GM23338 (cell line): ENCODE results near the gene GRK4. TPM values are rescaled to one million over a fixed set of nuclear protein-coding genes. Genes with fewer than 3 reads are reported as not detected.
A peak's percentile ranks its signal among the peaks of the same experiment; 100 is the strongest.

Experiments used
- ATAC-seq: fragments of 200-7000 bp; cut with Tn5 transposase; 3 replicates; pipeline ENCODE4 v1.9.1; 2020
- DNase-seq: peaks from one replicate; pipeline ENCODE4 v3.0.0-alpha.2; 2015; ENCODE audit warnings: low spot score
- H2AFZ ChIP-seq: fragments of 200-600 bp; sonication (generic); 2 replicates; pipeline ENCODE4 v1.8.0; 2016; ENCODE audit warnings: antibody characterized with exemption, mild to moderate bottlenecking, moderate library complexity
- H3F3A ChIP-seq: fragments of 200-600 bp; sonication (generic); replicated peaks from 2 replicates; pipeline ENCODE4 v1.8.0; 2017; ENCODE audit warnings: antibody characterized with exemption, mixed run types, low read depth
- H3K27ac ChIP-seq: fragments of 200-600 bp; sonication (generic); 2 replicates; pipeline ENCODE4 v1.6.1; 2016; ENCODE audit warnings: low read depth
- H3K27me3 ChIP-seq: fragments of 200-600 bp; sonication (generic); 2 replicates; pipeline ENCODE4 v1.8.0; 2016; ENCODE audit warnings: mild to moderate bottlenecking, mixed run types, moderate library complexity; ENCODE audit not compliant: insufficient read depth
- H3K36me3 ChIP-seq: fragments of 200-600 bp; sonication (generic); 2 replicates; pipeline ENCODE4 v1.8.0; 2016; ENCODE audit warnings: mild to moderate bottlenecking; ENCODE audit not compliant: insufficient read depth
- H3K4me1 ChIP-seq: fragments of 200-600 bp; sonication (generic); 2 replicates; pipeline ENCODE4 v1.8.0; 2016; ENCODE audit warnings: mild to moderate bottlenecking, moderate library complexity; ENCODE audit not compliant: insufficient read depth
- H3K4me2 ChIP-seq: fragments of 200-600 bp; sonication (generic); 2 replicates; pipeline ENCODE4 v1.7.1; 2017; ENCODE audit warnings: mixed run types
- H3K4me3 ChIP-seq: fragments of 200-600 bp; sonication (generic); 2 replicates; pipeline ENCODE4 v1.6.1; 2016; ENCODE audit warnings: mixed run types
- H3K79me2 ChIP-seq: fragments of 200-600 bp; sonication (generic); replicated peaks from 2 replicates; pipeline ENCODE4 v1.8.0; 2017; ENCODE audit warnings: mild to moderate bottlenecking; ENCODE audit not compliant: insufficient read depth
- H3K9me2 ChIP-seq: fragments of 200-600 bp; sonication (generic); 2 replicates; pipeline ENCODE4 v1.8.0; 2017; ENCODE audit not compliant: insufficient read depth
- H4K20me1 ChIP-seq: fragments of 200-600 bp; sonication (generic); replicated peaks from 2 replicates; pipeline ENCODE4 v1.8.0; 2017; ENCODE audit warnings: mild to moderate bottlenecking; ENCODE audit not compliant: insufficient read depth
- H3K27ac Mint-ChIP-seq: 2 replicates; pipeline ENCODE4 v1.8.0; 2020; ENCODE audit warnings: inconsistent platforms, mild to moderate bottlenecking, moderate library complexity, mixed read lengths
- H3K27me3 Mint-ChIP-seq: 3 replicates; pipeline ENCODE4 v1.8.0; 2022; ENCODE audit warnings: low read depth, mild to moderate bottlenecking, moderate library complexity, mixed read lengths, inconsistent platforms; ENCODE audit not compliant: insufficient read depth, poor library complexity
- H3K36me3 Mint-ChIP-seq: 3 replicates; pipeline ENCODE4 v1.8.0; 2021; ENCODE audit warnings: low read depth, mild to moderate bottlenecking, inconsistent platforms, moderate library complexity, mixed read lengths
- H3K4me1 Mint-ChIP-seq: 3 replicates; pipeline ENCODE4 v1.8.0; 2020; ENCODE audit warnings: mild to moderate bottlenecking, inconsistent platforms, mixed read lengths
- H3K4me3 Mint-ChIP-seq: 3 replicates; pipeline ENCODE4 v1.8.0; 2021; ENCODE audit warnings: moderate library complexity, mild to moderate bottlenecking, inconsistent platforms, mixed read lengths
- H3K9me3 Mint-ChIP-seq: 3 replicates; pipeline ENCODE4 v1.8.0; 2020; ENCODE audit warnings: moderate library complexity, mild to moderate bottlenecking, inconsistent platforms, mixed read lengths
- CREB1 ChIP-seq: fragments of 250-450 bp; sonication (Bioruptor Pico); IDR thresholded peaks from 2 replicates; pipeline ENCODE4 v1.5.0; 2020; ENCODE audit warnings: low read depth, mild to moderate bottlenecking, moderate library complexity
- EZH2phosphoT487 ChIP-seq: fragments of 200-600 bp; sonication (generic); IDR thresholded peaks from one replicate; pipeline ENCODE4 v1.8.1; 2018; ENCODE audit warnings: antibody characterized with exemption; ENCODE audit not compliant: unreplicated experiment
- NANOG ChIP-seq: IDR thresholded peaks from 2 replicates; pipeline ENCODE4 v1.6.1; 2016; ENCODE audit warnings: antibody characterized with exemption, borderline replicate concordance
- STAT1 ChIP-seq: IDR thresholded peaks from one replicate; pipeline ENCODE4 v1.6.1; 2016; ENCODE audit warnings: antibody characterized with exemption; ENCODE audit not compliant: unreplicated experiment
- polyA plus RNA-seq: library from polyadenylated mRNA; unstranded; fragments of >200 nt; fragmentation: Nextera tagmentation; extraction: Ambion mirVana; gene quantifications from 2 replicates; pipeline ENCODE4 v1.2.1, GENCODE V29; 2016
- total RNA-seq: library from RNA; depleted of rRNA; stranded (reverse); fragments of >200 nt; shearing (Covaris generic); gene quantifications from 2 replicates; pipeline ENCODE4 v1.2.3, GENCODE V29; 2014
- TF ChIP-seq, protein P1 (sequence below): fragments of 250-450 bp; sonication (Bioruptor Pico); IDR thresholded peaks from 2 replicates; pipeline ENCODE4 v1.5.0; 2020; ENCODE audit warnings: mild to moderate bottlenecking, moderate library complexity
- TF ChIP-seq, protein P2 (sequence below): IDR thresholded peaks from one replicate; pipeline ENCODE4 v1.6.1; 2018; ENCODE audit warnings: antibody characterized with exemption; ENCODE audit not compliant: unreplicated experiment

The GRK4 gene
- total and polyA plus RNA-seq, 2 experiments from 2014 or later, result 1.3 to 1.4 TPM

DNA sequence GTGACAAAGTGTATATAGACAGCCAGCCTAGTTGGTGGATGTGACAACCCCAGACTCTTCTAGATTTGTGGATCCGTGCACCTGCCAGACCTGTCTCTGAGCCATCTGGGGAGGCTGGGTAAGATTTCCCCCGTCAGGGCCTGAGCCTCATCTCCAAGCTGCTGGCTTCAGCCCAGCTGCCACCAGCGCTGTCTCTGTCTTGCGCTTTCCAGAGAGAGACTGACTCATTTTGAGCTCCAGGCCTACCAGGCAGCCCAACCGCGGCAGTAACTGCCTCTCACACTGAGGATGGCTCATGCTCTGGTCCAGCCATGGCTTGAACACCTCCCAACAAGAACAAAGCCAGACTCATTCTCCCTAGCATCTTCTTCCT is 26.6 kb upstream of the GRK4 start:
- H3F3A ChIP-seq, result peaks cover 27% of the 10 kb centered on the region; the same call in 1 of the 2 replicates
- Mint-ChIP-seq H3K4me3 (peak overlapping the region; percentile 85; the same call in 2 of the 3 replicates), H3K9me3 (no peaks in the 10 kb centered on the region), H3K27me3 (peaks cover 25% of the 10 kb centered on the region), H3K36me3 (peaks cover 70% of the 10 kb centered on the region), H3K4me1 (peaks cover 27% of the 10 kb centered on the region), H3K27ac (peak overlapping the region; percentile 35; the same call in 1 of the 2 replicates)
- no peak overlapping the region for H3K4me2 ChIP-seq
- H4K20me1 ChIP-seq, result peaks cover 19% of the 10 kb centered on the region
- H3K9me2 ChIP-seq, result no peaks in the 10 kb centered on the region
- H3K4me1 ChIP-seq, result peaks cover 4% of the 10 kb centered on the region; the same call in 1 of the 2 replicates
- H3K79me2 ChIP-seq, result peaks cover 19% of the 10 kb centered on the region
- TF ChIP-seq EZH2phosphoT487, result no peak
- TF ChIP-seq STAT1, result no peak
- no peak for TF ChIP-seq CREB1 (CRISPR knock-in tag)
- no peak for TF ChIP-seq NANOG
- TF ChIP-seq, protein P1, sequence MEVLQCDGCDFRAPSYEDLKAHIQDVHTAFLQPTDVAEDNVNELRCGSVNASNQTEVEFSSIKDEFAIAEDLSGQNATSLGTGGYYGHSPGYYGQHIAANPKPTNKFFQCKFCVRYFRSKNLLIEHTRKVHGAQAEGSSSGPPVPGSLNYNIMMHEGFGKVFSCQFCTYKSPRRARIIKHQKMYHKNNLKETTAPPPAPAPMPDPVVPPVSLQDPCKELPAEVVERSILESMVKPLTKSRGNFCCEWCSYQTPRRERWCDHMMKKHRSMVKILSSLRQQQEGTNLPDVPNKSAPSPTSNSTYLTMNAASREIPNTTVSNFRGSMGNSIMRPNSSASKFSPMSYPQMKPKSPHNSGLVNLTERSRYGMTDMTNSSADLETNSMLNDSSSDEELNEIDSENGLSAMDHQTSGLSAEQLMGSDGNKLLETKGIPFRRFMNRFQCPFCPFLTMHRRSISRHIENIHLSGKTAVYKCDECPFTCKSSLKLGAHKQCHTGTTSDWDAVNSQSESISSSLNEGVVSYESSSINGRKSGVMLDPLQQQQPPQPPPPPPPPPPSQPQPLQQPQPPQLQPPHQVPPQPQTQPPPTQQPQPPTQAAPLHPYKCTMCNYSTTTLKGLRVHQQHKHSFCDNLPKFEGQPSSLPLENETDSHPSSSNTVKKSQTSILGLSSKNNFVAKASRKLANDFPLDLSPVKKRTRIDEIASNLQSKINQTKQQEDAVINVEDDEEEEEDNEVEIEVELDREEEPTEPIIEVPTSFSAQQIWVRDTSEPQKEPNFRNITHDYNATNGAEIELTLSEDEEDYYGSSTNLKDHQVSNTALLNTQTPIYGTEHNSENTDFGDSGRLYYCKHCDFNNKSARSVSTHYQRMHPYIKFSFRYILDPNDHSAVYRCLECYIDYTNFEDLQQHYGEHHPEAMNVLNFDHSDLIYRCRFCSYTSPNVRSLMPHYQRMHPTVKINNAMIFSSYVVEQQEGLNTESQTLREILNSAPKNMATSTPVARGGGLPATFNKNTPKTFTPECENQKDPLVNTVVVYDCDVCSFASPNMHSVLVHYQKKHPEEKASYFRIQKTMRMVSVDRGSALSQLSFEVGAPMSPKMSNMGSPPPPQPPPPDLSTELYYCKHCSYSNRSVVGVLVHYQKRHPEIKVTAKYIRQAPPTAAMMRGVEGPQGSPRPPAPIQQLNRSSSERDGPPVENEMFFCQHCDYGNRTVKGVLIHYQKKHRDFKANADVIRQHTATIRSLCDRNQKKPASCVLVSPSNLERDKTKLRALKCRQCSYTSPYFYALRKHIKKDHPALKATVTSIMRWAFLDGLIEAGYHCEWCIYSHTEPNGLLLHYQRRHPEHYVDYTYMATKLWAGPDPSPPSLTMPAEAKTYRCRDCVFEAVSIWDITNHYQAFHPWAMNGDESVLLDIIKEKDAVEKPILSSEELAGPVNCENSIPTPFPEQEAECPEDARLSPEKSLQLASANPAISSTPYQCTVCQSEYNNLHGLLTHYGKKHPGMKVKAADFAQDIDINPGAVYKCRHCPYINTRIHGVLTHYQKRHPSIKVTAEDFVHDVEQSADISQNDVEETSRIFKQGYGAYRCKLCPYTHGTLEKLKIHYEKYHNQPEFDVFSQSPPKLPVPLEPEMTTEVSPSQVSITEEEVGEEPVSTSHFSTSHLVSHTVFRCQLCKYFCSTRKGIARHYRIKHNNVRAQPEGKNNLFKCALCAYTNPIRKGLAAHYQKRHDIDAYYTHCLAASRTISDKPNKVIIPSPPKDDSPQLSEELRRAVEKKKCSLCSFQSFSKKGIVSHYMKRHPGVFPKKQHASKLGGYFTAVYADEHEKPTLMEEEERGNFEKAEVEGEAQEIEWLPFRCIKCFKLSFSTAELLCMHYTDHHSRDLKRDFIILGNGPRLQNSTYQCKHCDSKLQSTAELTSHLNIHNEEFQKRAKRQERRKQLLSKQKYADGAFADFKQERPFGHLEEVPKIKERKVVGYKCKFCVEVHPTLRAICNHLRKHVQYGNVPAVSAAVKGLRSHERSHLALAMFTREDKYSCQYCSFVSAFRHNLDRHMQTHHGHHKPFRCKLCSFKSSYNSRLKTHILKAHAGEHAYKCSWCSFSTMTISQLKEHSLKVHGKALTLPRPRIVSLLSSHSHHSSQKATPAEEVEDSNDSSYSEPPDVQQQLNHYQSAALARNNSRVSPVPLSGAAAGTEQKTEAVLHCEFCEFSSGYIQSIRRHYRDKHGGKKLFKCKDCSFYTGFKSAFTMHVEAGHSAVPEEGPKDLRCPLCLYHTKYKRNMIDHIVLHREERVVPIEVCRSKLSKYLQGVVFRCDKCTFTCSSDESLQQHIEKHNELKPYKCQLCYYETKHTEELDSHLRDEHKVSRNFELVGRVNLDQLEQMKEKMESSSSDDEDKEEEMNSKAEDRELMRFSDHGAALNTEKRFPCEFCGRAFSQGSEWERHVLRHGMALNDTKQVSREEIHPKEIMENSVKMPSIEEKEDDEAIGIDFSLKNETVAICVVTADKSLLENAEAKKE, result no peak
- TF ChIP-seq, protein P2, sequence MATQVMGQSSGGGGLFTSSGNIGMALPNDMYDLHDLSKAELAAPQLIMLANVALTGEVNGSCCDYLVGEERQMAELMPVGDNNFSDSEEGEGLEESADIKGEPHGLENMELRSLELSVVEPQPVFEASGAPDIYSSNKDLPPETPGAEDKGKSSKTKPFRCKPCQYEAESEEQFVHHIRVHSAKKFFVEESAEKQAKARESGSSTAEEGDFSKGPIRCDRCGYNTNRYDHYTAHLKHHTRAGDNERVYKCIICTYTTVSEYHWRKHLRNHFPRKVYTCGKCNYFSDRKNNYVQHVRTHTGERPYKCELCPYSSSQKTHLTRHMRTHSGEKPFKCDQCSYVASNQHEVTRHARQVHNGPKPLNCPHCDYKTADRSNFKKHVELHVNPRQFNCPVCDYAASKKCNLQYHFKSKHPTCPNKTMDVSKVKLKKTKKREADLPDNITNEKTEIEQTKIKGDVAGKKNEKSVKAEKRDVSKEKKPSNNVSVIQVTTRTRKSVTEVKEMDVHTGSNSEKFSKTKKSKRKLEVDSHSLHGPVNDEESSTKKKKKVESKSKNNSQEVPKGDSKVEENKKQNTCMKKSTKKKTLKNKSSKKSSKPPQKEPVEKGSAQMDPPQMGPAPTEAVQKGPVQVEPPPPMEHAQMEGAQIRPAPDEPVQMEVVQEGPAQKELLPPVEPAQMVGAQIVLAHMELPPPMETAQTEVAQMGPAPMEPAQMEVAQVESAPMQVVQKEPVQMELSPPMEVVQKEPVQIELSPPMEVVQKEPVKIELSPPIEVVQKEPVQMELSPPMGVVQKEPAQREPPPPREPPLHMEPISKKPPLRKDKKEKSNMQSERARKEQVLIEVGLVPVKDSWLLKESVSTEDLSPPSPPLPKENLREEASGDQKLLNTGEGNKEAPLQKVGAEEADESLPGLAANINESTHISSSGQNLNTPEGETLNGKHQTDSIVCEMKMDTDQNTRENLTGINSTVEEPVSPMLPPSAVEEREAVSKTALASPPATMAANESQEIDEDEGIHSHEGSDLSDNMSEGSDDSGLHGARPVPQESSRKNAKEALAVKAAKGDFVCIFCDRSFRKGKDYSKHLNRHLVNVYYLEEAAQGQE, result no peak
- H2AFZ ChIP-seq, result no peak overlapping the region
- no peak overlapping the region for H3K4me3 ChIP-seq
- H3K36me3 ChIP-seq, result peaks cover 31% of the 10 kb centered on the region
- DNase-seq, result no peak
- no peak overlapping the region for H3K27ac ChIP-seq
- H3K27me3 ChIP-seq, result no peaks in the 10 kb centered on the region
- ATAC-seq, result no peak
